CD4-positive, alpha-beta T cell (primary cell): ENCODE measurements around the gene ITGB1BP2. TPM values are rescaled to one million over a fixed set of nuclear protein-coding genes. Genes with fewer than 3 reads are reported as not detected.
"Not testable (repeated sequence)": the region's sequence is repeated elsewhere in the genome, so short reads cannot be mapped to it uniquely, and the experiment has no call there.

ENCODE experiments used
- ATAC-seq: fragments of 200-7000 bp; cut with Tn5 transposase; one replicate; pipeline ENCODE4 v1.10.0; 2022; ENCODE audit warnings: mild to moderate bottlenecking; ENCODE audit not compliant: poor library complexity
- CTCF ChIA-PET: fragments of 350-600 bp; sonication (Branson Sonifier 250); formaldehyde crosslinking; loops from one replicate; lab custom pipeline; 2021; ENCODE audit warnings: antibody characterized with exemption, inconsistent platforms; lab: Charles Lee
- POLR2A ChIA-PET: fragments of 350-600 bp; sonication (Branson Sonifier 250); formaldehyde crosslinking; loops from one replicate; lab custom pipeline; 2021; ENCODE audit warnings: antibody characterized with exemption, inconsistent platforms; lab: Charles Lee
- DNase-seq, 14 experiments: peaks; one replicate each; pipeline ENCODE4 v3.0.0-alpha.2; 2013 to 2020; ENCODE audit warnings: mixed read lengths in 2 of 14
- H3K27ac ChIP-seq, 2 donors: one replicate each; pipeline versions ENCODE4 v1.5.1 to v1.7.0; 2013; ENCODE audit warnings: low read length in 2 of 2, low read depth in 1 of 2, mild to moderate bottlenecking in 1 of 2
- H3K27me3 ChIP-seq, 2 experiments: 1 replicate in 1 of 2; 2 replicates in 1 of 2; pipeline versions ENCODE4 v1.6.1 to v1.7.0; 2013; ENCODE audit warnings: low read length in 2 of 2, control low read depth in 1 of 2, mild to moderate bottlenecking in 1 of 2, moderate library complexity in 1 of 2; ENCODE audit not compliant: insufficient read depth in 2 of 2, control insufficient read depth in 1 of 2
- H3K36me3 ChIP-seq: one replicate; pipeline ENCODE4 v1.6.1; 2013; ENCODE audit warnings: low read length, control low read depth; ENCODE audit not compliant: insufficient read depth
- H3K4me1 ChIP-seq: one replicate; pipeline ENCODE4 v1.6.1; 2013; ENCODE audit warnings: low read length, control low read depth; ENCODE audit not compliant: insufficient read depth
- H3K4me3 ChIP-seq: one replicate; pipeline ENCODE4 v1.5.1; 2013; ENCODE audit warnings: mild to moderate bottlenecking, low read length, moderate library complexity
- H3K9me3 ChIP-seq, 2 experiments: 1 replicate in 1 of 2; 2 replicates in 1 of 2; pipeline versions ENCODE4 v1.6.1 to v1.7.0; 2013; ENCODE audit warnings: low read length in 2 of 2, mild to moderate bottlenecking in 2 of 2, control low read depth in 1 of 2, moderate library complexity in 1 of 2; ENCODE audit not compliant: control insufficient read depth in 1 of 2, insufficient read depth in 1 of 2
- H3K27ac Mint-ChIP-seq: one replicate; pipeline ENCODE4 v1.8.0; 2020; ENCODE audit warnings: mixed read lengths
- H3K27me3 Mint-ChIP-seq: one replicate; pipeline ENCODE4 v1.8.0; 2021; ENCODE audit warnings: mixed read lengths
- H3K36me3 Mint-ChIP-seq: one replicate; pipeline ENCODE4 v1.8.0; 2021; ENCODE audit warnings: low read depth, mixed read lengths
- H3K4me1 Mint-ChIP-seq: one replicate; pipeline ENCODE4 v1.8.0; 2021; ENCODE audit warnings: low read depth, mixed read lengths
- H3K4me3 Mint-ChIP-seq: one replicate; pipeline ENCODE4 v1.8.0; 2020; ENCODE audit warnings: mild to moderate bottlenecking, mixed read lengths
- H3K9me3 Mint-ChIP-seq: one replicate; pipeline ENCODE4 v1.8.0; 2020; ENCODE audit warnings: mixed read lengths
- CTCF ChIP-seq: fragments of 200-600 bp; IDR thresholded peaks from one replicate; pipeline ENCODE4 v1.8.0; 2022; ENCODE audit warnings: antibody characterized with exemption, mild to moderate bottlenecking
- intact Hi-C, 2 experiments: fragments of 100-400 bp; cut with DNase I in 1 of 2; cut with micrococcal nuclease in 1 of 2; formaldehyde crosslinking; loops; one replicate each; pipeline versions ENCODE4 v1.15.1 to v1.9.0; 2023 to 2025; cut with DNase I, micrococcal nuclease
- total RNA-seq, 174 experiments: library from RNA in 2 of 174; stranded (reverse) in 2 of 174; gene quantifications; one replicate each; pipeline ENCODE4 v1.2.3 and lab custom pipeline; 2021 to 2026

ITGB1BP2 gene
- total RNA-seq, 2 experiments from 2014 or later: 2.9 to 3.4 TPM

- Mint-ChIP-seq H3K27me3 (no peaks in the 10 kb centered on the region), H3K9me3 (no peaks in the 10 kb centered on the region), H3K36me3 (no peaks in the 10 kb centered on the region), H3K4me3 (no peak overlapping the region), H3K4me1 (no peaks in the 10 kb centered on the region), H3K27ac (no peak overlapping the region)
- POLR2A ChIA-PET: no interaction called here
- Histone ChIP-seq H3K4me1 (no peaks in the 10 kb centered on the region), H3K27ac (no peak overlapping the region), H3K4me3 (no peak overlapping the region), H3K9me3 (no peaks in the 10 kb centered on the region), H3K36me3 (no peaks in the 10 kb centered on the region), H3K27me3 (no peaks in the 10 kb centered on the region)
- ATAC-seq (no peak), DNase-seq (no peak)
- no peak for TF ChIP-seq CTCF
- CTCF ChIA-PET: no interaction called here
- intact Hi-C loops: no loop called here
These were observed 31.7 kb upstream of the ITGB1BP2 start for GRCh38 chrX:71269801-71270395.

- H3K27ac Mint-ChIP-seq, H3K27ac ChIP-seq, H3K9me3 Mint-ChIP-seq, H3K9me3 ChIP-seq, H3K36me3 ChIP-seq, intact Hi-C loops, H3K4me1 ChIP-seq, H3K4me3 ChIP-seq, ATAC-seq, H3K4me1 Mint-ChIP-seq, H3K36me3 Mint-ChIP-seq, H3K27me3 Mint-ChIP-seq, DNase-seq, POLR2A ChIA-PET, CTCF ChIA-PET, H3K4me3 Mint-ChIP-seq, H3K27me3 ChIP-seq: not testable (repeated sequence)
These were observed 29.2 kb upstream of the ITGB1BP2 start for GRCh38 chrX:71272313-71272712.

- peaks cover 10% of the 10 kb centered on the region for H3K4me1 ChIP-seq
- ATAC-seq, H3K4me3 Mint-ChIP-seq, CTCF ChIA-PET, H3K9me3 ChIP-seq, H3K27ac ChIP-seq, H3K27ac Mint-ChIP-seq, H3K27me3 Mint-ChIP-seq, H3K4me3 ChIP-seq, H3K9me3 Mint-ChIP-seq, H3K27me3 ChIP-seq, DNase-seq, H3K36me3 ChIP-seq: not testable (repeated sequence)
- intact Hi-C loops: loop anchor here in 1 of 2 experiments (10.0 kb wide), 1 partner anchor 96 kb away; no protein-coding TSS in a partner anchor
- Mint-ChIP-seq H3K36me3 (peaks cover 27% of the 10 kb centered on the region), H3K4me1 (peaks cover 28% of the 10 kb centered on the region)
- POLR2A ChIA-PET: interaction anchor here (0.6 kb wide), 1 partner anchor 62 kb away, joined by 4 read pairs; no protein-coding TSS in a partner anchor
These were observed 20.2 kb upstream of the ITGB1BP2 start for GRCh38 chrX:71281300-71281699.

GRCh38 chrX:71282514-71283402 lies 18.8 kb upstream of the ITGB1BP2 start:
- H3K4me1 Mint-ChIP-seq: peaks cover 32% of the 10 kb centered on the region
- intact Hi-C loops: loop anchor here (1.0 to 10.0 kb wide), 3 partner anchors 28 to 98 kb away; partner anchors contain the start of genes TAF1 (in 1 of the 2) and ZMYM3 (in 1 of the 2)
- ATAC-seq (peak; percentile 45), DNase-seq (peak in 8 of 14 experiments; percentile 1 to 82 (median 34))
- Histone ChIP-seq H3K4me3 (peak overlapping the region; percentile 89), H3K4me1 (peaks cover 20% of the 10 kb centered on the region), H3K9me3 (no peaks in the 10 kb centered on the region), H3K27me3 (no peaks in the 10 kb centered on the region), H3K36me3 (no peaks in the 10 kb centered on the region), H3K27ac (peak overlapping the region; percentile 85 to 97)
- H3K27me3 Mint-ChIP-seq: no peaks in the 10 kb centered on the region
- peak overlapping the region; percentile 99 for H3K27ac Mint-ChIP-seq
- TF ChIP-seq CTCF: no peak
- POLR2A ChIA-PET: interaction anchor here (0.7 to 2.8 kb wide), 19 partner anchors 9 to 256 kb away, joined by 3 to 105 read pairs (median 5); partner anchors contain the start of genes FOXO4, IL2RG, ITGB1BP2 and OGT
- CTCF ChIA-PET: interaction anchor here (0.6 to 1.6 kb wide), 5 partner anchors 29 to 101 kb away, joined by 3 to 9 read pairs (median 5); partner anchors contain the start of genes TAF1 and ZMYM3
- H3K36me3 Mint-ChIP-seq: peaks cover 35% of the 10 kb centered on the region
- no peaks in the 10 kb centered on the region for H3K9me3 Mint-ChIP-seq
- peak overlapping the region; percentile 98 for H3K4me3 Mint-ChIP-seq
